WTC11 (cell line): ENCODE measurements around the gene GRAMD1C.
A peak's percentile ranks its signal among the peaks of the same experiment; 100 is the strongest.

Source experiments
- ATF3 ChIP-seq: sonication (generic); formaldehyde crosslinking; conservative IDR thresholded peaks from 2 replicates; pipeline ENCODE4 v1.8.1; 2022; ENCODE audit warnings: mild to moderate bottlenecking, missing genetic modification reagents
- FOXP4 ChIP-seq: sonication (generic); formaldehyde crosslinking; IDR thresholded peaks from 2 replicates; pipeline ENCODE4 v1.8.0; 2022; ENCODE audit warnings: mild to moderate bottlenecking, missing genetic modification reagents
- MAX ChIP-seq: sonication (generic); formaldehyde crosslinking; IDR thresholded peaks from 2 replicates; pipeline ENCODE4 v1.8.0; 2022; ENCODE audit warnings: mild to moderate bottlenecking, missing genetic modification reagents
- NFE2L1 ChIP-seq: sonication (generic); formaldehyde crosslinking; IDR thresholded peaks from 2 replicates; pipeline ENCODE4 v1.8.1; 2023; ENCODE audit warnings: missing genetic modification reagents
- NR1H2 ChIP-seq: sonication (generic); formaldehyde crosslinking; IDR thresholded peaks from 2 replicates; pipeline ENCODE4 v1.9.0; 2021; ENCODE audit warnings: mild to moderate bottlenecking, moderate library complexity, missing genetic modification reagents
- NR2C2 ChIP-seq: sonication (generic); formaldehyde crosslinking; IDR thresholded peaks from 2 replicates; pipeline ENCODE4 v1.8.0; 2022; ENCODE audit warnings: mild to moderate bottlenecking, missing genetic modification reagents
- SMAD4 ChIP-seq: sonication (generic); formaldehyde crosslinking; IDR thresholded peaks from 2 replicates; pipeline ENCODE4 v1.8.0; 2022; ENCODE audit warnings: mild to moderate bottlenecking, missing genetic modification reagents
- TCF7 ChIP-seq: sonication (generic); formaldehyde crosslinking; IDR thresholded peaks from 2 replicates; pipeline ENCODE4 v1.8.0; 2022; ENCODE audit warnings: mild to moderate bottlenecking, low read depth, missing genetic modification reagents, moderate library complexity
- ZNF121 ChIP-seq: sonication (generic); formaldehyde crosslinking; IDR thresholded peaks from 2 replicates; pipeline ENCODE4 v1.8.0; 2023; ENCODE audit warnings: missing genetic modification reagents
- ZNF512 ChIP-seq: sonication (generic); formaldehyde crosslinking; IDR thresholded peaks from 2 replicates; pipeline ENCODE4 v1.8.1; 2022; ENCODE audit warnings: missing genetic modification reagents, borderline replicate concordance
- TF ChIP-seq, protein P1 (sequence below): sonication (generic); formaldehyde crosslinking; IDR thresholded peaks from 2 replicates; pipeline ENCODE4 v1.8.1; 2022; ENCODE audit warnings: mild to moderate bottlenecking, moderate library complexity, missing genetic modification reagents
- TF ChIP-seq, protein P2 (sequence below): fragments of 200-600 bp; IDR thresholded peaks from 2 replicates; pipeline ENCODE4 v1.8.0; 2022; ENCODE audit warnings: antibody characterized with exemption

DNA sequence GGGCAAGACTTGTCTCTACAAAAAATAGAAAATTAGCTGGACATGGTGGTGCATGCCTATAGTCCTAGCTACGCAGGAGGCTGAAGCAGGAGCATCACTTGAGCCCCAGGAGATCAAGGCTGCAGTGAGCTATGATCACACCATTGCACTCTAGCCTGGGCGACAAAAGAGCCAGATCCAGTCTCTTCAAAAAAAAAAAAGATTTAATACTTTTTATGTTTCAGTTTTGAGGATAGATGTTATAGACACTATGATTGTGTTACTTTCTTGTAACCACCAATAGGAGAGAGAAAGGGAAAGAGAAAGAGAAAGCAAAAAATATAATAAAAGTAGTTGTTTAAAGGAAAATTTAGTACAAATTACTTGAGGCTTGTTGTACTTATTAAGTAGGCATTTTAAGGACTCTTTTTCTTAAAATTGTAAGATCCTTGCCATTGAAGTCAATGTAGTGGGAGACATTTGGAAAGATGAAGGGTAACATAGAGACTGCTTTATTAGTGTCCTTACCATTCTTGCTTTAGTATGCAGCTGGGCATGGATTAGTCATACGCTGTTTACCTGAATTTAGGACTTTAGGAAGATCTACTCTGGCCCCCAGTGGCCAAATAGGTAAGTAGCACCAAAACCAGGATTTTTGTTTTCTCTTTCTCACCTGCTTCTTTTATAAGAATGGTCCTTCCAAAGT lies 74.1 kb downstream of the GRAMD1C start:
- TF ChIP-seq TCF7 (CRISPR knock-in tag) (no peak), NFE2L1 (CRISPR knock-in tag) (no peak), MAX (no peak), ATF3 (CRISPR knock-in tag) (no peak), NR2C2 (CRISPR knock-in tag) (no peak), ZNF121 (CRISPR knock-in tag) (no peak), ZNF512 (no peak), FOXP4 (CRISPR knock-in tag) (no peak), NR1H2 (no peak), SMAD4 (no peak)
- TF ChIP-seq, protein P1, sequence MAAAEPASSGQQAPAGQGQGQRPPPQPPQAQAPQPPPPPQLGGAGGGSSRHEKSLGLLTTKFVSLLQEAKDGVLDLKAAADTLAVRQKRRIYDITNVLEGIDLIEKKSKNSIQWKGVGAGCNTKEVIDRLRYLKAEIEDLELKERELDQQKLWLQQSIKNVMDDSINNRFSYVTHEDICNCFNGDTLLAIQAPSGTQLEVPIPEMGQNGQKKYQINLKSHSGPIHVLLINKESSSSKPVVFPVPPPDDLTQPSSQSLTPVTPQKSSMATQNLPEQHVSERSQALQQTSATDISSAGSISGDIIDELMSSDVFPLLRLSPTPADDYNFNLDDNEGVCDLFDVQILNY (CRISPR knock-in tag): no peak
- TF ChIP-seq, protein P2, sequence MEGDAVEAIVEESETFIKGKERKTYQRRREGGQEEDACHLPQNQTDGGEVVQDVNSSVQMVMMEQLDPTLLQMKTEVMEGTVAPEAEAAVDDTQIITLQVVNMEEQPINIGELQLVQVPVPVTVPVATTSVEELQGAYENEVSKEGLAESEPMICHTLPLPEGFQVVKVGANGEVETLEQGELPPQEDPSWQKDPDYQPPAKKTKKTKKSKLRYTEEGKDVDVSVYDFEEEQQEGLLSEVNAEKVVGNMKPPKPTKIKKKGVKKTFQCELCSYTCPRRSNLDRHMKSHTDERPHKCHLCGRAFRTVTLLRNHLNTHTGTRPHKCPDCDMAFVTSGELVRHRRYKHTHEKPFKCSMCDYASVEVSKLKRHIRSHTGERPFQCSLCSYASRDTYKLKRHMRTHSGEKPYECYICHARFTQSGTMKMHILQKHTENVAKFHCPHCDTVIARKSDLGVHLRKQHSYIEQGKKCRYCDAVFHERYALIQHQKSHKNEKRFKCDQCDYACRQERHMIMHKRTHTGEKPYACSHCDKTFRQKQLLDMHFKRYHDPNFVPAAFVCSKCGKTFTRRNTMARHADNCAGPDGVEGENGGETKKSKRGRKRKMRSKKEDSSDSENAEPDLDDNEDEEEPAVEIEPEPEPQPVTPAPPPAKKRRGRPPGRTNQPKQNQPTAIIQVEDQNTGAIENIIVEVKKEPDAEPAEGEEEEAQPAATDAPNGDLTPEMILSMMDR: peak; percentile 61
